ENCODE results near the gene MARK4. TPM values are rescaled to one million over a fixed set of nuclear protein-coding genes. Genes with fewer than 3 reads are reported as not detected.

Gene MARK4
- total and polyA plus RNA-seq, 12 donors = 13.8 to 45.3 (median 32.0) TPM

- intact Hi-C loops (cut with DNase I) = no loop called here
- Histone ChIP-seq H3K27me3 (peaks cover 0 to 31% (median 22%) of the 10 kb centered on the region in 7 donors), H3K9me3 (no peaks in the 10 kb centered on the region), H3K27ac (no peak overlapping the region), H3K4me1 (no peaks in the 10 kb centered on the region), H3K36me3 (peaks cover 0 to 26% (median 0%) of the 10 kb centered on the region in 9 donors), H3K4me3 (no peak overlapping the region)
- no peak for ATAC-seq
- DNase-seq = no peak
- WGBS, 2 donors = 75 to 81% methylated on average over 23 of the region's 23 CpGs
- no peak for TF ChIP-seq CTCF (IDR thresholded peaks at IDR 0.05)
Measured at GRCh38 chr19:45348367-45349125, 97.5 kb downstream of the MARK4 start.

DNA sequence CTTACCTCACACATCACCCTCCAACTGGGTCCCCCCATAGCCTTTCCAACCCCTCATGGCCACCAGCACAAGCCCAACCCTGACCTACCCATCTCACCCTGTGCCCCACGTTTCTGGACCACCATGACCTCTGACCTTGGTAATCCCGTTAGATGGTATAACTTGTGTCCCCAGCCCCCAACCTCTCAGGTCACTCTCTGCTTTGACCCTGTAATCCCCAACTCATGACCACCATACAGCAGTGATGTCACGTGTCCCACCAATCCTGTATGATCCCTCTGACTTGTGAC is 98.0 kb downstream of the MARK4 start:
- intact Hi-C loops (cut with DNase I) = no loop called here
- 62 to 79% methylated on average over 3 of the region's 3 CpGs for WGBS, 2 donors
- Histone ChIP-seq H3K27ac (no peak overlapping the region), H3K9me3 (no peaks in the 10 kb centered on the region), H3K4me3 (no peak overlapping the region), H3K4me1 (no peaks in the 10 kb centered on the region), H3K27me3 (peaks cover 0 to 31% (median 22%) of the 10 kb centered on the region in 7 donors), H3K36me3 (peaks cover 0 to 31% (median 0%) of the 10 kb centered on the region in 9 donors)
- DNase-seq = no peak
- TF ChIP-seq CTCF (IDR thresholded peaks at IDR 0.05) = no peak
- ATAC-seq = no peak

- Histone ChIP-seq H3K4me1 (no peaks in the 10 kb centered on the region), H3K27me3 (peaks cover 0 to 31% (median 21%) of the 10 kb centered on the region in 7 donors), H3K9me3 (no peaks in the 10 kb centered on the region), H3K36me3 (peaks cover 0 to 35% (median 0%) of the 10 kb centered on the region in 9 donors), H3K4me3 (no peak overlapping the region), H3K27ac (no peak overlapping the region)
- ATAC-seq = no peak
- no peak for TF ChIP-seq CTCF (IDR thresholded peaks at IDR 0.05)
- 86 to 93% methylated on average over 17 of the region's 17 CpGs for WGBS, 2 donors
- DNase-seq = no peak
- intact Hi-C loops (cut with DNase I) = no loop called here
Measured at GRCh38 chr19:45349430-45349941, 98.4 kb downstream of the MARK4 start.

- 87 to 89% methylated on average over 17 of the region's 17 CpGs for WGBS, 2 donors
- Histone ChIP-seq H3K27me3 (peaks cover 0 to 23% (median 20%) of the 10 kb centered on the region in 7 donors), H3K36me3 (peaks cover 0 to 46% (median 4%) of the 10 kb centered on the region in 9 donors), H3K4me1 (no peaks in the 10 kb centered on the region), H3K4me3 (no peak overlapping the region), H3K27ac (no peak overlapping the region), H3K9me3 (no peaks in the 10 kb centered on the region)
- no peak for ATAC-seq
- TF ChIP-seq CTCF (IDR thresholded peaks at IDR 0.05) = no peak
- intact Hi-C loops (cut with DNase I) = no loop called here
- no peak for DNase-seq
Measured at GRCh38 chr19:45350477-45351058, 99.5 kb downstream of the MARK4 start.
